K562 (cell line): Measurements from ENCODE around the gene FAM78B. TPM values are rescaled to one million over a fixed set of nuclear protein-coding genes. Genes with fewer than 3 reads are reported as not detected.

ENCODE experiments used
- ATAC-seq: fragments of 200-7000 bp; cut with Tn5 transposase; 3 replicates; pipeline ENCODE4 v1.9.1; 2020; ENCODE audit warnings: moderate library complexity
- BruUV-seq: library from RNA; stranded (reverse); fragments of 400-500 nt; replicated peaks from 2 replicates; lab custom pipeline; 2021; lab: Mats Ljungman, UMichigan
- CTCF ChIA-PET: fragments of 300-600 bp; formaldehyde crosslinking; extraction: SDS; loops from one replicate; lab custom pipeline; 2021; ENCODE audit warnings: low intra/inter-chr PET ratio; lab: Yijun Ruan, JAX
- POLR2A ChIA-PET: fragments of 300-600, 350-650 bp; sonication (Branson Sonifier 250); formaldehyde crosslinking; extraction: SDS; loops from one replicate; lab custom pipeline; 2021; ENCODE audit warnings: antibody characterized with exemption, inconsistent platforms; lab: Yijun Ruan, JAX
- DNase-seq, 4 experiments: peaks; one replicate each; pipeline versions ENCODE4 v3.0.0 to v3.0.0-alpha.2; 2011 to 2018; ENCODE audit warnings: low spot score in 3 of 4, mixed read lengths in 3 of 4; ENCODE audit errors: extremely low read depth in 1 of 4
- FAIRE-seq: peaks from 2 replicates; lab custom pipeline; 2011; peaks lifted over from hg19 to GRCh38; lab: Jason Lieb, UNC
- H2AFZ ChIP-seq: 2 replicates; pipeline ENCODE4 v1.6.0; 2011; ENCODE audit warnings: low read depth, low read length, control low read depth, inconsistent platforms
- H3K27ac ChIP-seq: fragments of 200-600 bp; 3 replicates; pipeline ENCODE4 v1.8.0; 2011; ENCODE audit warnings: low read depth, mild to moderate bottlenecking, control low read depth, inconsistent platforms, low read length, moderate library complexity, mixed read lengths; ENCODE audit errors: extremely low read depth
- H3K27me3 ChIP-seq, 2 experiments: fragments of 300-600 bp in 1 of 2; 2 replicates in 1 of 2; 3 replicates in 1 of 2; pipeline versions ENCODE4 v1.6.0 to v1.8.0; 2011; ENCODE audit warnings: inconsistent platforms in 2 of 2, low read length in 2 of 2, mild to moderate bottlenecking in 1 of 2, mixed read lengths in 1 of 2, moderate library complexity in 1 of 2; ENCODE audit not compliant: control insufficient read depth in 2 of 2, insufficient read depth in 2 of 2
- H3K36me3 ChIP-seq: fragments of 300-600 bp; 3 replicates; pipeline ENCODE4 v1.8.0; 2011; ENCODE audit warnings: mild to moderate bottlenecking, low read length, inconsistent platforms; ENCODE audit not compliant: control insufficient read depth, insufficient read depth
- H3K4me1 ChIP-seq, 2 experiments: fragments of 200-600 bp in 1 of 2; replicated peaks in 1 of 2; 2 replicates in 1 of 2; 3 replicates in 1 of 2; pipeline versions ENCODE4 v1.5.1 to v1.8.0; 2011; ENCODE audit warnings: inconsistent platforms in 2 of 2, low read length in 2 of 2, mild to moderate bottlenecking in 1 of 2, mixed read lengths in 1 of 2, moderate library complexity in 1 of 2; ENCODE audit not compliant: control insufficient read depth in 2 of 2, insufficient read depth in 2 of 2
- H3K4me2 ChIP-seq: 2 replicates; pipeline ENCODE4 v1.6.1; 2011; ENCODE audit warnings: low read length, control low read depth, inconsistent platforms, mixed read lengths; ENCODE audit not compliant: insufficient read depth
- H3K4me3 ChIP-seq: fragments of 200-600 bp; sonication (generic), shearing (Covaris generic); 2 replicates; pipeline ENCODE4 v1.5.1; 2016; ENCODE audit warnings: control low read depth, inconsistent platforms
- H3K79me2 ChIP-seq: fragments of 200-600 bp; 3 replicates; pipeline ENCODE4 v1.8.0; 2011; ENCODE audit warnings: low read length, inconsistent platforms; ENCODE audit not compliant: control insufficient read depth, insufficient read depth
- H3K9ac ChIP-seq, 2 experiments: 2 replicates each; pipeline versions ENCODE4 v1.6.0 to v1.6.1; 2011; ENCODE audit warnings: low read depth in 2 of 2, low read length in 2 of 2, control low read depth in 1 of 2, inconsistent platforms in 1 of 2, mild to moderate bottlenecking in 1 of 2, mixed read lengths in 1 of 2; ENCODE audit not compliant: insufficient read depth in 1 of 2
- H3K9me1 ChIP-seq: one replicate; pipeline ENCODE4 v1.6.0; 2011; ENCODE audit warnings: inconsistent platforms, mild to moderate bottlenecking, low read length, moderate library complexity; ENCODE audit not compliant: control insufficient read depth, insufficient read depth
- H3K9me3 ChIP-seq: replicated peaks from 2 replicates; pipeline ENCODE4 v1.5.1; 2011; ENCODE audit warnings: low read depth, low read length, inconsistent platforms; ENCODE audit not compliant: control insufficient read depth, insufficient read depth
- H4K20me1 ChIP-seq: replicated peaks from 2 replicates; pipeline ENCODE4 v1.6.1; 2011; ENCODE audit warnings: low read length, inconsistent platforms, mixed read lengths; ENCODE audit not compliant: control insufficient read depth, insufficient read depth
- CC2D1A ChIP-seq: fragments of 450-650 bp; IDR thresholded peaks from 2 replicates; pipeline ENCODE4 v1.6.1; 2017; ENCODE audit warnings: mild to moderate bottlenecking
- RB1 ChIP-seq: fragments of 450-650 bp; IDR thresholded peaks from 2 replicates; pipeline ENCODE4 v1.6.1; 2017; ENCODE audit warnings: low read depth, mild to moderate bottlenecking
- SAFB2 ChIP-seq: fragments of 200-400 bp; formaldehyde crosslinking; IDR thresholded peaks from 2 replicates; pipeline ENCODE4 v1.6.1; 2018; ENCODE audit warnings: borderline replicate concordance, low read length, low read depth, moderate library complexity; ENCODE audit not compliant: severe bottlenecking
- XRCC3 ChIP-seq: fragments of 450-650 bp; IDR thresholded peaks from 2 replicates; pipeline ENCODE4 v1.6.1; 2017; ENCODE audit warnings: mild to moderate bottlenecking, moderate library complexity
- WGBS: fragments of 100-300 bp; shearing (Covaris generic); methylation state at CpG from one replicate; pipeline ENCODE4 v1.1.6; 2016; ENCODE audit warnings: low coverage, mixed read lengths; ENCODE audit not compliant: insufficient coverage; ENCODE audit errors: missing lambda C conversion rate; 5-methylcytosine and 5-hydroxymethylcytosine counted together
- in situ Hi-C: fragments of 300-500 bp; cut with MboI; formaldehyde crosslinking; loops from 4 replicates; pipeline ENCODE4 v1.15.0; 2018; ENCODE audit warnings: inconsistent platforms, mixed read lengths
- intact Hi-C: fragments of 100-400 bp; cut with micrococcal nuclease; formaldehyde crosslinking; loops from 2 replicates; pipeline ENCODE4 v1.14.2; 2022
- polyA plus RNA-seq, 8 experiments: library from polyadenylated mRNA; depleted of rRNA in 4 of 8; stranded (reverse) in 5 of 8; unstranded in 3 of 8; fragments of >200 nt; fragmentation: Nextera tagmentation in 2 of 8; fragmentation: Illumina TruSeq in 1 of 8; extraction: Ambion mirVana in 2 of 8; extraction: Trizol in 1 of 8; gene quantifications; 2 replicates each; pipeline versions ENCODE4 v1.2.1 to v1.2.3, GENCODE V29; 2011 to 2014; ENCODE audit warnings: inconsistent platforms in 1 of 8, missing spikeins in 1 of 8
- total RNA-seq, 7 experiments: library from RNA; depleted of rRNA in 6 of 7; stranded (reverse); fragments of >200 nt in 6 of 7; fragmentation: Illumina TruSeq in 2 of 7; extraction: Trizol in 2 of 7; gene quantifications; 2 replicates each; pipeline versions ENCODE4 v1.2.1 to v1.2.3, GENCODE V29; 2011 to 2021; ENCODE audit warnings: low replicate concordance in 1 of 7
- TF ChIP-seq, protein P1 (sequence below), 2 experiments: fragments of 150-350 bp in 1 of 2; IDR thresholded peaks; 2 replicates each; pipeline ENCODE4 v1.6.1; 2012 to 2016; ENCODE audit warnings: low read depth in 2 of 2, low read length in 2 of 2, mild to moderate bottlenecking in 1 of 2, moderate library complexity in 1 of 2
- TF ChIP-seq, protein P2 (sequence below): sonication (generic); formaldehyde crosslinking; IDR thresholded peaks from 2 replicates; pipeline ENCODE4 v1.8.0; 2023; ENCODE audit warnings: mild to moderate bottlenecking, missing genetic modification reagents

FAM78B gene
- total and polyA plus RNA-seq, 9 of the 15 experiments (the other 6 are each of a cell fraction or from before 2014, with no cell fraction given), result 0.04 to 0.43 (median 0.29) TPM; not detected in 1

DNA sequence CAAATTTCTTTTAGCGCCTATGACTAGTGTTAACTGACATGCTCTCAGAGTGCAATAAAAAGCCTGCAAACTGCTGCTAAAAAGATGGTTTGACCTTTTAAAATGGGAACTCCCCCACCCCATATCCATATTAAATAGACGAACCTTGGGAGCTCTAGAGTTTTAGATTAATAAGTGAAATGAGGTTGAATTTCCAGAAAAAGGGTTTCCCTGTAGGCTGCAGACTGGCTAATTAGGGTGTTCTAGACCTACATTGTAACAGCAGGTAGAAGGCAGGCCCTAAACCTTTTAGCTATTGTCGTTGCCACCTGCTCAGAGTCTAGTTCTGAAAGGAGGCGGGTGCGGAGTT lies 2.2 kb downstream of the FAM78B start:
- H3K4me2 ChIP-seq, result no peak overlapping the region
- H3K9ac ChIP-seq, result no peak overlapping the region
- no peaks in the 10 kb centered on the region for H4K20me1 ChIP-seq
- no peaks in the 10 kb centered on the region for H3K9me3 ChIP-seq
- ATAC-seq, result no peak
- ChIA-PET POLR2A (interaction anchor here (0.6 kb wide), 1 partner anchor 545 kb away, joined by 4 read pairs; no protein-coding TSS in a partner anchor), CTCF (no interaction called here)
- no peak overlapping the region for H2AFZ ChIP-seq
- in situ Hi-C loops, result no loop called here
- intact Hi-C loops, result loop anchor here (10.0 kb wide), 1 partner anchor 310 kb away; no protein-coding TSS in a partner anchor
- no peak for DNase-seq
- peaks cover 27 to 31% of the 10 kb centered on the region in 2 experiments for H3K27me3 ChIP-seq
- WGBS, result 16% methylated on average over 5 of the region's 5 CpGs
- H3K4me1 ChIP-seq, result peaks cover 7 to 21% of the 10 kb centered on the region in 2 experiments; a peak in 4 of 5 replicates
- no peak overlapping the region for H3K27ac ChIP-seq
- H3K79me2 ChIP-seq, result no peaks in the 10 kb centered on the region
- TF ChIP-seq, protein P1, sequence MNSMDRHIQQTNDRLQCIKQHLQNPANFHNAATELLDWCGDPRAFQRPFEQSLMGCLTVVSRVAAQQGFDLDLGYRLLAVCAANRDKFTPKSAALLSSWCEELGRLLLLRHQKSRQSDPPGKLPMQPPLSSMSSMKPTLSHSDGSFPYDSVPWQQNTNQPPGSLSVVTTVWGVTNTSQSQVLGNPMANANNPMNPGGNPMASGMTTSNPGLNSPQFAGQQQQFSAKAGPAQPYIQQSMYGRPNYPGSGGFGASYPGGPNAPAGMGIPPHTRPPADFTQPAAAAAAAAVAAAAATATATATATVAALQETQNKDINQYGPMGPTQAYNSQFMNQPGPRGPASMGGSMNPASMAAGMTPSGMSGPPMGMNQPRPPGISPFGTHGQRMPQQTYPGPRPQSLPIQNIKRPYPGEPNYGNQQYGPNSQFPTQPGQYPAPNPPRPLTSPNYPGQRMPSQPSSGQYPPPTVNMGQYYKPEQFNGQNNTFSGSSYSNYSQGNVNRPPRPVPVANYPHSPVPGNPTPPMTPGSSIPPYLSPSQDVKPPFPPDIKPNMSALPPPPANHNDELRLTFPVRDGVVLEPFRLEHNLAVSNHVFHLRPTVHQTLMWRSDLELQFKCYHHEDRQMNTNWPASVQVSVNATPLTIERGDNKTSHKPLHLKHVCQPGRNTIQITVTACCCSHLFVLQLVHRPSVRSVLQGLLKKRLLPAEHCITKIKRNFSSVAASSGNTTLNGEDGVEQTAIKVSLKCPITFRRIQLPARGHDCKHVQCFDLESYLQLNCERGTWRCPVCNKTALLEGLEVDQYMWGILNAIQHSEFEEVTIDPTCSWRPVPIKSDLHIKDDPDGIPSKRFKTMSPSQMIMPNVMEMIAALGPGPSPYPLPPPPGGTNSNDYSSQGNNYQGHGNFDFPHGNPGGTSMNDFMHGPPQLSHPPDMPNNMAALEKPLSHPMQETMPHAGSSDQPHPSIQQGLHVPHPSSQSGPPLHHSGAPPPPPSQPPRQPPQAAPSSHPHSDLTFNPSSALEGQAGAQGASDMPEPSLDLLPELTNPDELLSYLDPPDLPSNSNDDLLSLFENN (IDR thresholded peaks at IDR 0.05; ENCODE audit: low read depth in 2 of 2, low read length in 2 of 2), result no peak
- no peak for TF ChIP-seq CC2D1A
- TF ChIP-seq XRCC3, result no peak
- no peak for TF ChIP-seq SAFB2
- TF ChIP-seq, protein P2, sequence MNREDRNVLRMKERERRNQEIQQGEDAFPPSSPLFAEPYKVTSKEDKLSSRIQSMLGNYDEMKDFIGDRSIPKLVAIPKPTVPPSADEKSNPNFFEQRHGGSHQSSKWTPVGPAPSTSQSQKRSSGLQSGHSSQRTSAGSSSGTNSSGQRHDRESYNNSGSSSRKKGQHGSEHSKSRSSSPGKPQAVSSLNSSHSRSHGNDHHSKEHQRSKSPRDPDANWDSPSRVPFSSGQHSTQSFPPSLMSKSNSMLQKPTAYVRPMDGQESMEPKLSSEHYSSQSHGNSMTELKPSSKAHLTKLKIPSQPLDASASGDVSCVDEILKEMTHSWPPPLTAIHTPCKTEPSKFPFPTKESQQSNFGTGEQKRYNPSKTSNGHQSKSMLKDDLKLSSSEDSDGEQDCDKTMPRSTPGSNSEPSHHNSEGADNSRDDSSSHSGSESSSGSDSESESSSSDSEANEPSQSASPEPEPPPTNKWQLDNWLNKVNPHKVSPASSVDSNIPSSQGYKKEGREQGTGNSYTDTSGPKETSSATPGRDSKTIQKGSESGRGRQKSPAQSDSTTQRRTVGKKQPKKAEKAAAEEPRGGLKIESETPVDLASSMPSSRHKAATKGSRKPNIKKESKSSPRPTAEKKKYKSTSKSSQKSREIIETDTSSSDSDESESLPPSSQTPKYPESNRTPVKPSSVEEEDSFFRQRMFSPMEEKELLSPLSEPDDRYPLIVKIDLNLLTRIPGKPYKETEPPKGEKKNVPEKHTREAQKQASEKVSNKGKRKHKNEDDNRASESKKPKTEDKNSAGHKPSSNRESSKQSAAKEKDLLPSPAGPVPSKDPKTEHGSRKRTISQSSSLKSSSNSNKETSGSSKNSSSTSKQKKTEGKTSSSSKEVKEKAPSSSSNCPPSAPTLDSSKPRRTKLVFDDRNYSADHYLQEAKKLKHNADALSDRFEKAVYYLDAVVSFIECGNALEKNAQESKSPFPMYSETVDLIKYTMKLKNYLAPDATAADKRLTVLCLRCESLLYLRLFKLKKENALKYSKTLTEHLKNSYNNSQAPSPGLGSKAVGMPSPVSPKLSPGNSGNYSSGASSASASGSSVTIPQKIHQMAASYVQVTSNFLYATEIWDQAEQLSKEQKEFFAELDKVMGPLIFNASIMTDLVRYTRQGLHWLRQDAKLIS, result no peak
- no peak for TF ChIP-seq RB1
- H3K9me1 ChIP-seq, result no peaks in the 10 kb centered on the region
- H3K36me3 ChIP-seq, result no peaks in the 10 kb centered on the region
- no peak for FAIRE-seq
- no peak overlapping the region for H3K4me3 ChIP-seq
- no TSS peak for BruUV-seq
